ENCODE measurements around the gene CRTAC1.

DNA sequence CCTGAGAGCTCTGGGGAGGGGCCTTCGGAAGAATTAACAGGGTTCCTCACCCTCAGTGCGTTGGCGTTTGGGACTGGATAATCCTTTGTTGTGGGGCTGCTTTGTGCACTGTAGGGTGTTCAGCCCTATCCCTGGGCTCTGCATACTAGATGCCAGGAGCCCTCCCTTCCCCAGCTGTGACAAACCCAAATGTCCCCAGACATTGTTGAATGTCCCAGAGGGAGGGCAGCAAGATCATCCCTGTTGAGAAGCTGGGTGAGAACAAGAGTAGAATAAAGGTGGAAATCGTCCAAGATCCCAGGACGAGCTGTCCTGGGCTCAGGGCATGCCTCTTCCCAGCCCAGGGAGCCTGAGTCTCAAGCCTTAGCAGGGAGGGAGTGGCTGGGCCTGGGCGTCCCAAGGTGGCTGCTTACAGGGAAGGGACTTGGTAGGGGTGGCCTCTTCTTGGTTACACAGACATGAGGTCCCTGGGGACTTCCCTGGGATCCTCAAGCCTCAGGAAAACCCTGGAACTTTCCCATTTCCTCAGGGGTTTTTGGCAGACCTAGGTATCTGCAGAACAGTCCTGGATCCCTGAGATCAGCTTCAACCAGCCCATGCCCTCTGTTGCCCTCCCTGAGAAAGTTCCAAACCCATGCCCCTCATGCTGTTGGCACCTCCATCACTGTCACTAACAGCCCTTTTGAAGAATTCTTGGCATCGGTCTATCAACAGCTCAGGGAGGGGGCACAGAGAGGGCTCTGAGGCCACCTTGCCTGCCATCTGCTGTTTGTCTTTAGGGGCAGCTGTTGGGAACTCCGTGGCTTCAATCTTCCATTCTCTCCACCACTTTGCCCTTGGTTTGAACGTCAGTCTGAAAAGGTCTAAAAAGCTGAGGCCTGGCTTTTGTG, 127.0 kb downstream of the CRTAC1 start:
- TF ChIP-seq, protein P1, sequence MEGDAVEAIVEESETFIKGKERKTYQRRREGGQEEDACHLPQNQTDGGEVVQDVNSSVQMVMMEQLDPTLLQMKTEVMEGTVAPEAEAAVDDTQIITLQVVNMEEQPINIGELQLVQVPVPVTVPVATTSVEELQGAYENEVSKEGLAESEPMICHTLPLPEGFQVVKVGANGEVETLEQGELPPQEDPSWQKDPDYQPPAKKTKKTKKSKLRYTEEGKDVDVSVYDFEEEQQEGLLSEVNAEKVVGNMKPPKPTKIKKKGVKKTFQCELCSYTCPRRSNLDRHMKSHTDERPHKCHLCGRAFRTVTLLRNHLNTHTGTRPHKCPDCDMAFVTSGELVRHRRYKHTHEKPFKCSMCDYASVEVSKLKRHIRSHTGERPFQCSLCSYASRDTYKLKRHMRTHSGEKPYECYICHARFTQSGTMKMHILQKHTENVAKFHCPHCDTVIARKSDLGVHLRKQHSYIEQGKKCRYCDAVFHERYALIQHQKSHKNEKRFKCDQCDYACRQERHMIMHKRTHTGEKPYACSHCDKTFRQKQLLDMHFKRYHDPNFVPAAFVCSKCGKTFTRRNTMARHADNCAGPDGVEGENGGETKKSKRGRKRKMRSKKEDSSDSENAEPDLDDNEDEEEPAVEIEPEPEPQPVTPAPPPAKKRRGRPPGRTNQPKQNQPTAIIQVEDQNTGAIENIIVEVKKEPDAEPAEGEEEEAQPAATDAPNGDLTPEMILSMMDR (optimal IDR thresholded peaks at IDR 0.05 in 1 of 3, IDR thresholded peaks at IDR 0.05 in 1 of 3, conservative IDR thresholded peaks at IDR 0.05 in 1 of 3; ENCODE audit: extremely low read depth in 1 of 3, insufficient read depth in 2 of 3, low read length in 3 of 3): no peak
- no peak for TF ChIP-seq EZH2 (IDR thresholded peaks at IDR 0.05; ENCODE audit: low read length)

Measured in keratinocyte (primary cell).